OCI-LY3 (cell line): ENCODE data around the gene OSTM1.

Experiments
- EZH2phosphoT487 ChIP-seq: fragments of 200-600 bp; shearing (Covaris generic); IDR thresholded peaks from 2 replicates; pipeline ENCODE4 v1.6.1; 2018; ENCODE audit warnings: antibody characterized with exemption, mixed run types, low read depth
- TF ChIP-seq, protein P1 (sequence below): fragments of 200-600, 300-600 bp; sonication (generic); IDR thresholded peaks from 2 replicates; pipeline ENCODE4 v1.5.1; 2014; ENCODE audit warnings: antibody characterized with exemption, low read length, low read depth

DNA sequence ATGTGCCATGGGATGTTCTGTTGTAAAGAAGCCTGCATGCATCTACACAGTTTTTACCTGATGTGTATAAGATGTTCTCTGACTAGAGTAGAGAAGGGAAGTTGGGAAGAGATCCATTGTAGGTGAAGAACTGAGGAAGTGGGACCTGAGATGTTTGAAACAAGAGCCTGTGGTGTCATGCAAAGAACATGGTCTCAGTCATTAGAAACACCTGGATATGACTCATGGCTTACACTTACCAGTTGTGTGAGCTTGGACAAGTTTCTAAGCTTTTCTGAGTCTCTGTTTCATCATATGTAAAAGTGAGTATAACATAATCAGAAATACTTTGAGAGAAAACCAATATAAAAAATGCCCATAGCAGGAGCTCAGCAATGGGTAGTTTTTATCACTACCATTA lies 64.6 kb downstream of the OSTM1 start:
- TF ChIP-seq, protein P1, sequence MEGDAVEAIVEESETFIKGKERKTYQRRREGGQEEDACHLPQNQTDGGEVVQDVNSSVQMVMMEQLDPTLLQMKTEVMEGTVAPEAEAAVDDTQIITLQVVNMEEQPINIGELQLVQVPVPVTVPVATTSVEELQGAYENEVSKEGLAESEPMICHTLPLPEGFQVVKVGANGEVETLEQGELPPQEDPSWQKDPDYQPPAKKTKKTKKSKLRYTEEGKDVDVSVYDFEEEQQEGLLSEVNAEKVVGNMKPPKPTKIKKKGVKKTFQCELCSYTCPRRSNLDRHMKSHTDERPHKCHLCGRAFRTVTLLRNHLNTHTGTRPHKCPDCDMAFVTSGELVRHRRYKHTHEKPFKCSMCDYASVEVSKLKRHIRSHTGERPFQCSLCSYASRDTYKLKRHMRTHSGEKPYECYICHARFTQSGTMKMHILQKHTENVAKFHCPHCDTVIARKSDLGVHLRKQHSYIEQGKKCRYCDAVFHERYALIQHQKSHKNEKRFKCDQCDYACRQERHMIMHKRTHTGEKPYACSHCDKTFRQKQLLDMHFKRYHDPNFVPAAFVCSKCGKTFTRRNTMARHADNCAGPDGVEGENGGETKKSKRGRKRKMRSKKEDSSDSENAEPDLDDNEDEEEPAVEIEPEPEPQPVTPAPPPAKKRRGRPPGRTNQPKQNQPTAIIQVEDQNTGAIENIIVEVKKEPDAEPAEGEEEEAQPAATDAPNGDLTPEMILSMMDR, result no peak
- TF ChIP-seq EZH2phosphoT487, result no peak
